Measurements from ENCODE around the gene RASA3. TPM values are rescaled to one million over a fixed set of nuclear protein-coding genes. Genes with fewer than 3 reads are reported as not detected.

Gene RASA3
- total and polyA plus RNA-seq, 2 of the 4 experiments (the other 2 are of a cell fraction), result 21.0 to 31.4 TPM

- TF ChIP-seq MAFK (IDR thresholded peaks at IDR 0.05; ENCODE audit: low read depth, low read length) (no peak), POLR2A (IDR thresholded peaks at IDR 0.05; ENCODE audit: low read depth, low read length) (no peak), MAZ (IDR thresholded peaks at IDR 0.05; ENCODE audit: borderline replicate concordance, low read depth, low read length) (no peak), FOS (IDR thresholded peaks at IDR 0.05; ENCODE audit: low read depth, low read length) (no peak), RFX5 (IDR thresholded peaks at IDR 0.05; ENCODE audit: low read depth, low read length) (no peak), RAD21 (IDR thresholded peaks at IDR 0.05; ENCODE audit: low read length) (no peak)
- no peak overlapping the region for H4K91ac ChIP-seq (ENCODE audit: insufficient read depth, low read depth, low read length)
- dilution Hi-C loops (cut with HindIII; ENCODE audit: low sequenced_read_pairs, unreplicated experiment) (no loop called here), intact Hi-C loops (cut with micrococcal nuclease) (no loop called here), in situ Hi-C loops (cut with MboI; ENCODE audit: low sequenced_read_pairs) (no loop called here)
- POLR2A ChIA-PET (ENCODE audit: unreplicated experiment), result no interaction called here
- no peak overlapping the region for H2BK15ac ChIP-seq (ENCODE audit: low read depth, low read length)
- peaks cover 7 to 36% of the 10 kb centered on the region in 2 experiments; a peak in 2 of 4 replicates for H3K79me1 ChIP-seq (ENCODE audit: low read depth in 1 of 2, low read length in 2 of 2)
- H2BK120ac ChIP-seq (ENCODE audit: low read depth, low read length), result no peak overlapping the region
- ATAC-seq (ENCODE audit: low read depth) (no peak), DNase-seq (no peak)
- BruUV-seq (replicated peaks), result no TSS peak
- H2AK5ac ChIP-seq (ENCODE audit: low read depth, low read length), result no peak overlapping the region
- H3K23ac ChIP-seq (ENCODE audit: low read depth, low read length), result no peak overlapping the region
- H3K4ac ChIP-seq (ENCODE audit: low read depth, low read length), result no peak overlapping the region
- H4K5ac ChIP-seq (ENCODE audit: low read depth, low read length), result no peak overlapping the region
- H3K27me3 ChIP-seq (ENCODE audit: control insufficient read depth, insufficient read depth, low read length), result no peaks in the 10 kb centered on the region
- H2AFZ ChIP-seq (replicated peaks; ENCODE audit: low read length, poor library complexity), result no peak overlapping the region
- no peak overlapping the region for H3K14ac ChIP-seq (replicated peaks; ENCODE audit: low read depth, low read length)
- H3K27ac ChIP-seq (ENCODE audit: insufficient read depth, low read length), result no peak overlapping the region
- H3K9ac ChIP-seq (ENCODE audit: low read depth, low read length), result no peak overlapping the region
- no peak overlapping the region for H4K8ac ChIP-seq (ENCODE audit: low read depth in 2 of 2, low read length in 2 of 2)
- 0 out of 2 replicates have a peak, but pooled peaks cover 3% of the 10 kb centered on the region for H4K20me1 ChIP-seq (ENCODE audit: insufficient read depth, low read length)
- H3K4me2 ChIP-seq (ENCODE audit: low read depth, low read length), result no peak overlapping the region
- H3K18ac ChIP-seq (ENCODE audit: low read depth, low read length), result no peak overlapping the region
- H3K9me3 ChIP-seq (ENCODE audit: control insufficient read depth, insufficient read depth, low read length), result no peaks in the 10 kb centered on the region
- no peak overlapping the region for H3K56ac ChIP-seq (ENCODE audit: extremely low read depth, insufficient read depth, low read length)
- peaks cover 39% of the 10 kb centered on the region for H3K36me3 ChIP-seq (ENCODE audit: control insufficient read depth, insufficient read depth, low read length)
- no CpG with 5 or more reads among the region's 9 CpGs for WGBS, 2 experiments (ENCODE audit: extremely low coverage in 2 of 2, insufficient read length in 1 of 2)
- CTCF ChIA-PET, result no interaction called here
- H3K4me1 ChIP-seq (ENCODE audit: control insufficient read depth, insufficient read depth, low read length), result peaks cover 2% of the 10 kb centered on the region
- H2BK5ac ChIP-seq (ENCODE audit: low read depth, low read length, poor library complexity, severe bottlenecking), result no peak overlapping the region
- H2BK20ac ChIP-seq (ENCODE audit: low read depth, low read length), result no peak overlapping the region
- H3K4me3 ChIP-seq (ENCODE audit: insufficient read depth, low read depth, low read length), result no peak overlapping the region
- H2AK9ac ChIP-seq (replicated peaks; ENCODE audit: low read depth, low read length, poor library complexity), result no peak overlapping the region
- peaks cover 4% of the 10 kb centered on the region; the same call in 1 of the 2 replicates for H3K9me1 ChIP-seq (ENCODE audit: insufficient read depth, low read length)
Observed at GRCh38 chr13:113967206-113967720, 165.2 kb downstream of the RASA3 start.

Data from IMR-90 (cell line).